Measurements from ENCODE around the gene ZBTB6.

Gene ZBTB6

GRCh38 chr9:122912964-122913673 is at the start of gene ZBTB6:
ZBTB6 (minus strand) TSS chr9:122913323; CDS start chr9:122912072, 1,251 bp downstream.
- DNase-seq: peak; percentile 32

GRCh38 chr9:122961139-122961538 is 48.0 kb upstream of the ZBTB6 start:
- DNase-seq: no peak

GRCh38 chr9:122955961-122956360 is 42.8 kb upstream of the ZBTB6 start:
- no peak for DNase-seq

- no peak for DNase-seq
Measured at GRCh38 chr9:122954253-122954691, 41.1 kb upstream of the ZBTB6 start.

GRCh38 chr9:122951056-122951455 is 37.9 kb upstream of the ZBTB6 start:
- DNase-seq: no peak

- DNase-seq: no peak
Measured at GRCh38 chr9:122950263-122950662, 37.1 kb upstream of the ZBTB6 start.

- no peak for DNase-seq
Measured at GRCh38 chr9:122949696-122950095, 36.6 kb upstream of the ZBTB6 start.

GRCh38 chr9:122948313-122948712 is 35.2 kb upstream of the ZBTB6 start:
- DNase-seq: no peak

GRCh38 chr9:122946461-122947005 is 33.4 kb upstream of the ZBTB6 start:
- no peak for DNase-seq

- DNase-seq: no peak
Measured at GRCh38 chr9:122944960-122945888, 32.1 kb upstream of the ZBTB6 start.

GRCh38 chr9:122941582-122942234 is 28.6 kb upstream of the ZBTB6 start:
- no peak for DNase-seq

GRCh38 chr9:122940749-122941581 is 27.8 kb upstream of the ZBTB6 start, which contains the start of gene RABGAP1:
RABGAP1 (plus strand) TSS chr9:122941020; CDS start chr9:122957060, 16,040 bp downstream.
- DNase-seq: peak; percentile 96

- DNase-seq: no peak
Measured at GRCh38 chr9:122940454-122940748, 27.3 kb upstream of the ZBTB6 start.

GRCh38 chr9:122939601-122940000 is 26.5 kb upstream of the ZBTB6 start:
- no peak for DNase-seq

GRCh38 chr9:122936883-122937282 is 23.8 kb upstream of the ZBTB6 start:
- no peak for DNase-seq

GRCh38 chr9:122936464-122936863 is 23.3 kb upstream of the ZBTB6 start:
- DNase-seq: no peak

GRCh38 chr9:122931226-122932121 is 18.4 kb upstream of the ZBTB6 start, which contains the start of gene ZBTB26:
ZBTB26 (minus strand) TSS chr9:122931512; CDS start chr9:122919934, 11,578 bp downstream.
- peak; percentile 91 for DNase-seq

GRCh38 chr9:122930541-122931225 is 17.6 kb upstream of the ZBTB6 start:
- DNase-seq: no peak

- no peak for DNase-seq
Measured at GRCh38 chr9:122929796-122930354, 16.8 kb upstream of the ZBTB6 start.

GRCh38 chr9:122923947-122924346 is 10.8 kb upstream of the ZBTB6 start:
- no peak for DNase-seq
